Activated CD8-positive, alpha-beta memory T cell treated with anti-CD3 and anti-CD28 coated beads, Interleukin-2, amount 50 U/mL, for 24 hours (primary cell): ENCODE data around the gene KRT78.

Source experiments
- DNase-seq: peaks from one replicate; pipeline ENCODE4 v3.0.0-alpha.2; 2020; ENCODE audit errors: extremely low read depth

Gene KRT78

GRCh38 chr12:52838609-52839435 is 10.0 kb downstream of the KRT78 start:
- DNase-seq, result no peak

DNA sequence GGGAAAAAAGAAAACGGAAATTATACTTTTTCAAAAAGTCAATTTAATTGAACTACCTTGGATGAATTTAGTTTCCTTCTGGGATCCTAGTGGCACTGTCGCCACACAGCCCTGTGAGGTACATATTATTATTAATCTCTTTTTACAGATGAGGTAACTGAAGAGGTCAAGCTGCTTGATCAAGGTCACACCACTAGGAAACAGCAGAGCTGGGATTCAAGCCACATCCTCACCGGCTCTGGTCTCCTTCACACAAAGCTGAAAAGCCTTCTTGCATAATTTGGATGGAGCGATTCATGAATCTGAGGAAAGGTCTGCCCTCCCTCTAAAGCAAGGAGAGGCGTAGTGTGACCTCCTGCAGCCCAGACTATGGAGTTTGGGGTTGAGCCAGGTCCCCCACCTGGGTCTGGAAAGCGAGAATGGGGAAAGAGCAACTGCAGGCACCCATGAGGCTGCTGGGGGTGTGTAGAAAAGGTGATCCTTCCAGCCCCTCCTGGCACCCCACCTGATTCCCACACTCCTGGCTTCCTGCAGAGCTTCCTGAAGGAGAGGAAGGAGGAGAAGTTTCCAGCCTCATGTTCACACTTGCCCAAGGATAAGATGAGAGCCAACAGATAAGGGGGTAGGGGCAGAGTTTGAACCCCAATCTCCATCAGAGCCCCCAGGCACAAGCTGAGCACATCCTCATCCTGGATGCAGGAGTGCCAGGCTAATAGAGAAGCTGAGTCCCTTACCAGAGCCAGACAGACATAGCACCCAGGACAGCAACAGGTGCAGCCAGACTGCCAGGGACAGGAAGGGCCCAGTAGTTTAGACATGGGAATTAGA is 10.8 kb downstream of the KRT78 start:
- DNase-seq, result no peak

GRCh38 chr12:52837413-52837741 is 11.4 kb downstream of the KRT78 start:
- DNase-seq, result no peak

DNA sequence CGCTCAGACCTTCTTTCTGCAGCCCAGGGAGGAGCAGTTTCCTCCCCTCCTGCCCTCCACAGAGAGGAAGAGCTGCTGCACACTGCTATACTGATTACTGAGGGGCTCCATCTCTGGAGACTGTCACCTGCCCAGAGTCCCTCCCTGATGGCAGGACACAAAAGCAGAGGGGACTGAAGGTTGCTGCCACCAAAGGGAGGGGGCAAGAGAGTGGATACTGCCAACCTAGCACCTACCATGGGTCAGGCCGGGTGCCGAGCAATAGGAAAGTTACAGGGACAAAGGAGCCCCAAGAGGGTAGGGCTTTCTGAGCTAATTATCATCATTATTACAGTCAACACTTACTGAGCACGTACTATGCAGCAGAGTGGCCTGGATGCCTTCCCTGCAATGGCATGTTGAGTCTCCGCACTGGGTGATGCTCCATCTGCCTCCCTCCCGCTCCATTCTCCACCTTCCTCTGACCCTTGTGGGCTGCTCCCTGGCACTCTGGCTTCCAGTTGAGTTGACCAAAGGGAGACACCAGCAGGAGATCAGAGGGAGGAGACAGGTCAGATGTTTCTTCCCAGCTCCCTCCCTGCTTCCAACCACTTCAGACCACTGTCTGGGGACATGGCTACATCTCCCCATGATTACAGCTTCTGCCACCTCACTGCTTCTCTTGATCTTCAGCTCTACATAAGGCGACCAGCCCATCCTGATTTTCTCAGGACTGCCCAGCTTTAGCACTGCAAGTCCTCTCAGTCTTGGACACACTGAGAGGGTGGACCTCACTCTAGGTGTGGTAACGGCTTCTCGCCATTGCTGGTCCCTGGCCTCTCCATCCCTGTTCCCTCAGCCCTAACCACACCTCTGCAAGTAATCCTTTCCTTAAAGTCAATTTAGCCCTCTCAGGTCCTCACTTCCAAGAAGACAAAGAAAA is 12.0 kb downstream of the KRT78 start:
- no peak for DNase-seq

DNA sequence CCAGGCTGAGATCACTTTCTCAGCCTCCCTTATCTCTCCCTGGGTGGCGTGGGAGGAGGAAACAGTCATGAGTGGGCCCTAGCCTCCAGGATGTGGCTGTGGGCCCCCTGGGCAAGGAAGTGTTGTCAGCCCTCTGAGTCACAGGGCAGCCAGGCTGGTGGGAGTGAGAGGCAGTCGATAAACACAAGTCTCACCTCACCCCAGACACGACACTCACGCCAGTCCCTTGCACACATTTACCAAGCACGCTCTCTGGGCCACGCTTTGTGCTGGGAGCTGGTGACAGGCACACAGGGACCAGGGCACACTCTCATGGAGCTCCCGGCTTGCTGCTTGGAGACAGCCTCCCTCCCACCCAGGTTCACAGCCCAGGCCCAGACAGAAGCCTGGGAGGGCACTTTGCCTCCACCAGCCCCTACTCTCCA is 12.7 kb downstream of the KRT78 start:
- peak; percentile 47 for DNase-seq

- DNase-seq, result no peak
Observed at GRCh38 chr12:52835271-52836041, 13.3 kb downstream of the KRT78 start.

DNA sequence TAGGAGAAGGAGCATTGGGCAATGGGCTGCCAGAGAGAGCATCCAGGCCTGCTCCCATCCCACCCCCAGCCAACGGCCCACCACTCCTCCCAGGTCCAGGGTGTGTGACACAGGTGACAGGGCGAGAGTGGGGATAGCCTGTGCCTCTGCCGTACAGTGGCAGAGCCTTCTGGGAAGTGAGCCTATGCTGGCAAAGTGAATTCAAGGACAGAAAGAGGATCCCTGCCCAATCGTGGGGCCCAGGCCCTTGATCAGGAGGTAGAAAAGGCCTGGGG is 14.1 kb downstream of the KRT78 start:
- no peak for DNase-seq

GRCh38 chr12:52833922-52834726 is 14.7 kb downstream of the KRT78 start, which contains the start of gene KRT79:
TSS of gene KRT79 (minus strand) at chr12:52834311. CDS start at chr12:52834260, 51 bp downstream.
- no peak for DNase-seq

- no peak for DNase-seq
Observed at GRCh38 chr12:52832985-52833905, 15.5 kb downstream of the KRT78 start.

DNA sequence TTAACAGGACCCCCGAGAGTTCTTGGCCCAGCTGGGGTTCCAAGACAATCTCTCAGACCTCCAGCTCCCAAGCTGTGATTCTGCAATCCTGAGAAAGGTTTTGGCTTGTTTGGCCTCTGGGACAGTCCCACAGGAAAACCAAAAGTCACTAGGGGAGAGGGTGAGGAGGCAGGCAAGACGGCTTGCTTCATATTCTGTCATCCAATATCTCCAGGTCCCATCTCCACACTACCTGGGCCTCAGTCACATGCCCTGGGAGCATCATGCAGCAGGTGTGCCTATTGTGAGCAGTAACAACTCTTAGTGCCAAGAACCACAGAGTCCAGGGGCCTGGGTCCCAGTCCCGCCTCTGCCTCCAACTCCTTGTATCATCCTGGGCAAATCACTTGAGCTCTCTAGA is 16.3 kb downstream of the KRT78 start:
- DNase-seq, result no peak

- DNase-seq, result no peak
Observed at GRCh38 chr12:52831251-52831650, 17.5 kb downstream of the KRT78 start.

- no peak for DNase-seq
Observed at GRCh38 chr12:52829986-52830770, 18.6 kb downstream of the KRT78 start.

DNA sequence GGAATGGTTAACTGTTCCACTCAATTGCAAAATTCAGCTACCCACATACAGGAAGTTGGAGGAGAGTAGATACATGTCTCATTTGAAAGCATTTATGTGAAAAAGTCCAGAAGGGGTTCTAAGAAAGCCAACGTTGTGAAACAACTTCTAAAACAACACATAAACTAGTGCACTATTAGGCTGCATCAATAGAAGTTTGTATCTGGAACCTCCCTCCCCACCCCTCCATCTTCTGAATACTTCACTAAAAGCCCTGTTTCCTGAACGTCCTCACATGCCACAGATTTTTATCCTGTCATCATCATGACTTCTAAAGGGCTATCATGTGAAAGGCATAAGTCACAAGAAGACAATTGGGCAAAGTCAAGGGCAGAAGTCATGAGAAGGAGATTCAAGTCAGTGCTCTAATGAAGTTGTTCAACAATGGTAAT is 20.2 kb downstream of the KRT78 start:
- DNase-seq, result no peak

DNA sequence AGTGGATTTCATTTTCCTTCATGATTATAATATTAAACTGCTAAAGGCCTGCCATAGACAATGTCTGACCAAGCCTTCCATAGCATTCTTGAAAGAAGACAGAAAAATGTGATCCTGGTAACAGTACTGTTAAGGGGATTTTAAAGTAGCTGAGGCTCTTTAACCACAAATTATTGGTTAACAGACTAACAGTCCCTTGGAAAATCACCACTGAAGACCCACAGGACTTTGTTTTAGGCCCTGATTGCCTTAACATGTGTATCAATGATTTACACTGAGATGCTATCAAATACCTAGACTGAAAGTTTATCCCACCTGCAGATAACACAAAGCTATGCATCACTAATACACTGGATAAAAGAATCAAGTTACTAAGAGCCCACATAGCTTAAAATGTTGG is 20.6 kb downstream of the KRT78 start:
- DNase-seq, result no peak

DNA sequence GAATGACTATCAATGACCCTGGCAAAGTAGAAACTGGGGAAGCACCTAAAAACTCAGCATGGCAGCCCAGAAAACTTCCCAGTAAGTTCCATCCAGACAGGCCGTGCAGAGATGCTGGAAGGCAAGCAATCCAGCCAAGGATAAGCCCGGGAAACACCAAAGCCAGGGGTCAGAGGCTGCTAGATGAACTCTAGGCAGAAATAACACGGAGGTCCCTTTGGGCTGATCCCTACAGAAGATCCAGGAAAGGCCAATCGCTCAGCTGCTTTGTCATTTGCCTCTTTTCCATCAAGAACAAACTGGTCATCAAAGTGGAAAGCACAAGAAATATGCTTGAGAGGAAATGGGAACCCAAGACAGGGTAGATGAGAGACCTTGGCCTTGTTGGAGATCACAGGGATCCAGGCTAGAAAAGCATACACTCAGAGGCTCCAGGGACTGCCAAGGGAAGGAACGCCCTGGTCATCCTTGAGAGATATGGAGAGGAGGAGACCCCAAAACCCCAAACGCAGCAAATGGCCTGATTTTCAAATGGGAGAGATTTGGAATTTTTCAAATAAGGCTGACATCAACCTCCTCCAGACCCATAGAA is 21.2 kb downstream of the KRT78 start:
- no peak for DNase-seq

DNA sequence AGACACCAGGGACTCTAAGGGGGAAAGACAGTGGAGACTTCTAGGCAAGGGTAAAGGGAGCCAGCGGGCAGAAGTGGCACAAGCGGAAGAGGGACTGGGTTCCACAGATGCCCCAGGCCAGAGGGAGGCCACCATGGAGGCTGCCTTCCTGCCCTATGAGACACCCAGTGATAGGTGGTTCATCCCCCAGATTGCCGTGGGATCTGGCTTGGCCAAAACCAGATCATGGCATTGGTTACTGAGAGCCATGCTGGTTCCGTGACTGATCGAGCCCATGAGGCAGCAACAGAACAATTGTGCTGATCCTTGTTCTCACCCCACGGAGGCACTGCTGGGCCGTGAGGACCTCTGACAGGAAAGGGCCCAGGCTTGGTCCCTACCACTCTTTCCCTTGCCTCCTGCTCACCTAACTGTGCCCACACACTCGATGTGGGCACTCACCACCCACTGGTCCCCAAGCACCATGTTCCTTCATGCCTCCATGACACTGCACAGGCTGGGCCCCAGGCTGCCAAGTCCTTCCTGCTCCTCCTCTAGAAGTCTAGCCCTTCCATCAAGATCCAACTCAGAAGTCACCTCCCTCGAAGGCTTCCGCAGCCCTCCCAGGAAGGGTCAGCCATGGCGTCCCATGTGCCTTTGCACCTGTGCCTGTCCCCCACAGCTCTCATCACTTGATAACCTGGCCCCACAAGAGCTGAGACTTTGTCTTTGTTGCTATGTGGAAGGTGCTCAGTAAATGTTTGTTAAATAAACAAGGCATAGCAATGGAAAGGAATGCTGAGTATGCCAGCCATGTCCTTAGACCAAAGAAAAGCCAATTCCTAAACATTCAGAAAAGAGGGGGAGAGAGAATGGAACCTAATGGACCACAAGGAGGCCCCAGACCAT is 21.9 kb downstream of the KRT78 start:
- DNase-seq, result no peak

DNA sequence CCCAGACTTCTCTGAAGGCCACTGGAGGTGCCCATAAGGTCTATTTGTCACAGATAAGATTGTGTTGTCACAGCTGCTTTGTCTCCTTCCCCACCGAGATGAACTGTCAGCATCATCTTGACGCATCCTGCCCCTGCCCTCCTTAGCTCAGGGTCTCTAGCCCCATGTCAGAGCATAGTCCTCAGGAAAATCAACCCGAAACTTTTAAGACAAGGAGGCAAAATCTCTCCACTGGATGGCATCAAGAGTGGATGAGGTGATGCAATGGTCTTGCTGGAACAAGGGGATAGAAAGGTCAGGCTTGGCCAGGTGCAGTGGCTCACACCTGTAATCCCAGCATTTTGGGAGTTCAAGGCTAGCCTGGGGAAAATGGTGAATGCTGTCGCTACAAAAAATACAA is 22.8 kb downstream of the KRT78 start:
- no peak for DNase-seq
